GM12878 (cell line): Measurements from ENCODE around the gene GUCY1B1. TPM values are rescaled to one million over a fixed set of nuclear protein-coding genes. Genes with fewer than 3 reads are reported as not detected.

Experiments
- ATAC-seq: fragments of 200-7000 bp; cut with Tn5 transposase; 3 replicates; pipeline ENCODE4 v1.9.1; 2020; ENCODE audit warnings: mild to moderate bottlenecking, moderate library complexity
- BruUV-seq: library from RNA; stranded (reverse); fragments of 400-500 nt; replicated peaks from 2 replicates; lab custom pipeline; 2021; lab: Mats Ljungman, UMichigan
- CTCF ChIA-PET: fragments of 300-600 bp; sonication (Branson Sonifier 250); formaldehyde crosslinking; extraction: SDS; loops from one replicate; lab custom pipeline; 2021; ENCODE audit warnings: inconsistent platforms; lab: Yijun Ruan, JAX
- POLR2A ChIA-PET: fragments of 350-600 bp; formaldehyde crosslinking; extraction: SDS; loops from one replicate; lab custom pipeline; 2021; ENCODE audit warnings: inconsistent platforms; lab: Charles Lee
- RAD21 ChIA-PET: fragments of 300-600 bp; sonication (Branson Sonifier 250); formaldehyde crosslinking; loops from one replicate; lab custom pipeline; 2023; ENCODE audit warnings: antibody characterized with exemption; ENCODE audit not compliant: unreplicated experiment; lab: Charles Lee
- SMC1A ChIA-PET: fragments of 300-600 bp; sonication (Branson Sonifier 250); formaldehyde crosslinking; loops from one replicate; lab custom pipeline; 2023; ENCODE audit not compliant: unreplicated experiment, uncharacterized antibody; lab: Charles Lee
- DNase-seq: peaks from one replicate; pipeline ENCODE4 v3.0.0-alpha.2; 2011; ENCODE audit warnings: low read depth, low spot score
- FAIRE-seq: peaks from 3 replicates; lab custom pipeline; 2011; peaks lifted over from hg19 to GRCh38; lab: Jason Lieb, UNC
- H2AFZ ChIP-seq: 2 replicates; pipeline ENCODE4 v1.6.0; 2011; ENCODE audit warnings: low read depth, low read length, control low read depth; ENCODE audit not compliant: control insufficient read depth
- H3K27ac ChIP-seq: 2 replicates; pipeline ENCODE4 v1.5.1; 2011; ENCODE audit warnings: control low read depth; ENCODE audit not compliant: control insufficient read depth, insufficient read depth
- H3K27me3 ChIP-seq, 2 experiments: replicated peaks in 1 of 2; 2 replicates each; pipeline versions ENCODE4 v1.6.0 to v1.6.1; 2011; ENCODE audit warnings: low read length in 1 of 2; ENCODE audit not compliant: control insufficient read depth in 2 of 2, insufficient read depth in 2 of 2
- H3K36me3 ChIP-seq, 2 experiments: 2 replicates each; pipeline ENCODE4 v1.5.1; 2011; ENCODE audit warnings: low read length in 1 of 2; ENCODE audit not compliant: control insufficient read depth in 2 of 2, insufficient read depth in 2 of 2
- H3K4me1 ChIP-seq: 2 replicates; pipeline ENCODE4 v1.6.1; 2011; ENCODE audit warnings: mild to moderate bottlenecking, low read length, moderate library complexity, mixed read lengths; ENCODE audit not compliant: control insufficient read depth, insufficient read depth
- H3K4me2 ChIP-seq: 2 replicates; pipeline ENCODE4 v1.6.0; 2011; ENCODE audit warnings: control low read depth; ENCODE audit not compliant: control insufficient read depth, insufficient read depth
- H3K4me3 ChIP-seq: fragments of 200-600 bp; sonication (generic); 2 replicates; pipeline ENCODE4 v1.5.1; 2016
- H3K79me2 ChIP-seq: 2 replicates; pipeline ENCODE4 v1.6.0; 2011; ENCODE audit warnings: low read length; ENCODE audit not compliant: control insufficient read depth, insufficient read depth
- H3K9ac ChIP-seq: 2 replicates; pipeline ENCODE4 v1.8.0; 2011; ENCODE audit warnings: low read length, control low read depth, mixed read lengths; ENCODE audit not compliant: control insufficient read depth, insufficient read depth
- H3K9me3 ChIP-seq: replicated peaks from 3 replicates; pipeline ENCODE4 v1.5.1; 2011; ENCODE audit warnings: mild to moderate bottlenecking, low read length; ENCODE audit not compliant: control insufficient read depth, insufficient read depth
- H4K20me1 ChIP-seq: 2 replicates; pipeline ENCODE4 v1.6.0; 2011; ENCODE audit not compliant: control insufficient read depth, insufficient read depth
- BCL3 ChIP-seq: IDR thresholded peaks from 2 replicates; pipeline ENCODE4 v1.6.1; 2011; ENCODE audit warnings: borderline replicate concordance, low read depth, mild to moderate bottlenecking, moderate library complexity, low read length; ENCODE audit not compliant: insufficient read depth, poor library complexity, severe bottlenecking
- CEBPB ChIP-seq, 2 experiments: fragments of 150-350 bp in 1 of 2; IDR thresholded peaks; 2 replicates each; pipeline ENCODE4 v1.6.1; 2012 to 2014; ENCODE audit warnings: low read depth in 2 of 2, low read length in 2 of 2, borderline replicate concordance in 1 of 2, inconsistent platforms in 1 of 2
- CHD4 ChIP-seq: fragments of 200-600 bp; sonication (generic); IDR thresholded peaks from 2 replicates; pipeline ENCODE4 v1.6.1; 2016; ENCODE audit warnings: mild to moderate bottlenecking
- CREM ChIP-seq: IDR thresholded peaks from 2 replicates; pipeline ENCODE4 v1.6.1; 2014; ENCODE audit warnings: antibody characterized with exemption, low read depth
- EZH2 ChIP-seq: IDR thresholded peaks from 2 replicates; pipeline ENCODE4 v1.6.1; 2012; ENCODE audit warnings: low read depth, mild to moderate bottlenecking, control low read depth, inconsistent platforms, low read length, borderline replicate concordance; ENCODE audit not compliant: control insufficient read depth
- HDAC6 ChIP-seq: fragments of 200-600 bp; sonication (generic); IDR thresholded peaks from one replicate; pipeline ENCODE4 v1.8.0; 2017; ENCODE audit warnings: antibody characterized with exemption; ENCODE audit not compliant: unreplicated experiment
- MEF2B ChIP-seq: fragments of 450-650 bp; IDR thresholded peaks from 2 replicates; pipeline ENCODE4 v1.6.1; 2018; ENCODE audit warnings: mild to moderate bottlenecking, moderate library complexity; ENCODE audit not compliant: partially characterized antibody, poor library complexity, severe bottlenecking
- SMAD5 ChIP-seq: IDR thresholded peaks from 2 replicates; pipeline ENCODE4 v1.6.1; 2016; ENCODE audit warnings: antibody characterized with exemption, low read depth
- SREBF2 ChIP-seq: IDR thresholded peaks from 2 replicates; pipeline ENCODE4 v1.6.1; 2012; ENCODE audit warnings: mild to moderate bottlenecking, low read length
- STAT3 ChIP-seq: IDR thresholded peaks from 2 replicates; pipeline ENCODE4 v1.6.1; 2011; ENCODE audit warnings: low read depth, low read length, improper control_type of control experiment
- TCF12 ChIP-seq: IDR thresholded peaks from 2 replicates; pipeline ENCODE4 v1.6.1; 2011; ENCODE audit warnings: low read depth, mild to moderate bottlenecking, low read length
- ZNF217 ChIP-seq: fragments of 450-650 bp; IDR thresholded peaks from 2 replicates; pipeline ENCODE4 v1.6.1; 2017; ENCODE audit warnings: antibody characterized with exemption, mild to moderate bottlenecking
- in situ Hi-C: fragments of 300-500 bp; cut with MboI; formaldehyde crosslinking; loops from 9 replicates; pipeline ENCODE4 v1.14.3; 2018; ENCODE audit warnings: mixed read lengths
- intact Hi-C: fragments of 100-400 bp; cut with micrococcal nuclease; formaldehyde crosslinking; loops from one replicate; pipeline ENCODE4 v1.14.2; 2022; ENCODE audit not compliant: unreplicated experiment
- polyA plus RNA-seq, 11 experiments: library from polyadenylated mRNA; depleted of rRNA in 4 of 11; unstranded in 6 of 11; stranded (reverse) in 5 of 11; fragments of >200 nt; fragmentation: Nextera tagmentation in 4 of 11; fragmentation: Illumina TruSeq in 1 of 11; extraction: Ambion mirVana in 4 of 11; extraction: Trizol in 1 of 11; gene quantifications; 1 replicate in 1 of 11; 2 replicates in 10 of 11; pipeline versions ENCODE4 v1.2.1 to v1.2.3, GENCODE V29; 2011 to 2016; ENCODE audit warnings: inconsistent platforms in 2 of 11, missing spikeins in 2 of 11, low read depth in 1 of 11
- total RNA-seq, 4 experiments: library from RNA; depleted of rRNA in 3 of 4; stranded (reverse); fragments of >200 nt in 3 of 4; fragmentation: Illumina TruSeq in 1 of 4; extraction: Trizol in 1 of 4; gene quantifications; 2 replicates each; pipeline versions ENCODE4 v1.2.1 to v1.2.3, GENCODE V29; 2013 to 2021
- TF ChIP-seq, protein P1 (sequence below): fragments of 450-650 bp; IDR thresholded peaks from 2 replicates; pipeline ENCODE4 v1.6.1; 2017; ENCODE audit warnings: borderline replicate concordance
- TF ChIP-seq, protein P2 (sequence below), 3 experiments: IDR thresholded peaks in 2 of 3; conservative IDR thresholded peaks in 1 of 3; 2 replicates each; pipeline ENCODE4 v1.5.1; 2011; ENCODE audit warnings: low read depth in 3 of 3, low read length in 3 of 3, mild to moderate bottlenecking in 3 of 3, control low read depth in 2 of 3, moderate library complexity in 2 of 3, inconsistent platforms in 1 of 3, mixed read lengths in 1 of 3; ENCODE audit not compliant: control insufficient read depth in 2 of 3, insufficient read depth in 1 of 3; ENCODE audit errors: extremely low read depth in 1 of 3

GUCY1B1 gene
- total and polyA plus RNA-seq, 10 of the 15 experiments (the other 5 are each of a cell fraction or from before 2014, with no cell fraction given): 0.60 to 38.5 (median 1.4) TPM

DNA sequence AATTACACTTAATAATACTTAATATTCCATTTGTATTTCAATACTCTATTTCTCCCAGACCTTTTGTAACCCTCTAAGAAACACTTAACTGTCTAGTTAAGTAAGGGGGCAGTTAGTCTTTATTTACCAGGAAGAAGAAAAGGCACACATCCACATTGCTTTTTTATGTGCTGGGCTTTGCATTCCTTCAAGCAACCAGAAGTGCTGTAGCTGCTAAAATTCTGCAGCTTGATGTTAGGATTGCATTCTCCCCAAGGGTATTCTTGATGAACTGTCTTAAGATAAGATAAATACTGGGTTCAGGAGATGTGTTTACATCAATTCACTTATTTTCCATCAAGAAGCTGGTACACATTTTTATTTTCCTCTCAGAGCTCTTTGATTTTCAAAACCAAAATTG, 83.3 kb downstream of the GUCY1B1 start:
- H3K9me3 ChIP-seq: no peaks in the 10 kb centered on the region
- no peak overlapping the region for H2AFZ ChIP-seq
- RAD21 ChIA-PET: interaction anchor here (0.7 to 1.2 kb wide), 2 partner anchors 10 to 111 kb away, joined by 3 read pairs; partner anchors contain the start of gene CTSO
- H3K79me2 ChIP-seq: no peaks in the 10 kb centered on the region
- no peak overlapping the region for H3K27ac ChIP-seq
- CTCF ChIA-PET: interaction anchor here (1.0 to 1.6 kb wide), 4 partner anchors 10 to 111 kb away, joined by 3 to 9 read pairs (median 5); no protein-coding TSS in a partner anchor
- no peak for TF ChIP-seq CHD4
- TF ChIP-seq, protein P1, sequence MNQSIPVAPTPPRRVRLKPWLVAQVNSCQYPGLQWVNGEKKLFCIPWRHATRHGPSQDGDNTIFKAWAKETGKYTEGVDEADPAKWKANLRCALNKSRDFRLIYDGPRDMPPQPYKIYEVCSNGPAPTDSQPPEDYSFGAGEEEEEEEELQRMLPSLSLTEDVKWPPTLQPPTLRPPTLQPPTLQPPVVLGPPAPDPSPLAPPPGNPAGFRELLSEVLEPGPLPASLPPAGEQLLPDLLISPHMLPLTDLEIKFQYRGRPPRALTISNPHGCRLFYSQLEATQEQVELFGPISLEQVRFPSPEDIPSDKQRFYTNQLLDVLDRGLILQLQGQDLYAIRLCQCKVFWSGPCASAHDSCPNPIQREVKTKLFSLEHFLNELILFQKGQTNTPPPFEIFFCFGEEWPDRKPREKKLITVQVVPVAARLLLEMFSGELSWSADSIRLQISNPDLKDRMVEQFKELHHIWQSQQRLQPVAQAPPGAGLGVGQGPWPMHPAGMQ: no peak
- TF ChIP-seq ZNF217: no peak
- TF ChIP-seq CREM: no peak
- TF ChIP-seq BCL3: no peak
- TF ChIP-seq TCF12: no peak
- no peak for TF ChIP-seq MEF2B
- TF ChIP-seq STAT3: no peak
- no peak for TF ChIP-seq CEBPB (IDR thresholded peaks at IDR 0.05; ENCODE audit: borderline replicate concordance in 1 of 2, low read depth in 2 of 2, low read length in 2 of 2)
- TF ChIP-seq SREBF2: no peak
- no peak for TF ChIP-seq HDAC6
- TF ChIP-seq, protein P2, sequence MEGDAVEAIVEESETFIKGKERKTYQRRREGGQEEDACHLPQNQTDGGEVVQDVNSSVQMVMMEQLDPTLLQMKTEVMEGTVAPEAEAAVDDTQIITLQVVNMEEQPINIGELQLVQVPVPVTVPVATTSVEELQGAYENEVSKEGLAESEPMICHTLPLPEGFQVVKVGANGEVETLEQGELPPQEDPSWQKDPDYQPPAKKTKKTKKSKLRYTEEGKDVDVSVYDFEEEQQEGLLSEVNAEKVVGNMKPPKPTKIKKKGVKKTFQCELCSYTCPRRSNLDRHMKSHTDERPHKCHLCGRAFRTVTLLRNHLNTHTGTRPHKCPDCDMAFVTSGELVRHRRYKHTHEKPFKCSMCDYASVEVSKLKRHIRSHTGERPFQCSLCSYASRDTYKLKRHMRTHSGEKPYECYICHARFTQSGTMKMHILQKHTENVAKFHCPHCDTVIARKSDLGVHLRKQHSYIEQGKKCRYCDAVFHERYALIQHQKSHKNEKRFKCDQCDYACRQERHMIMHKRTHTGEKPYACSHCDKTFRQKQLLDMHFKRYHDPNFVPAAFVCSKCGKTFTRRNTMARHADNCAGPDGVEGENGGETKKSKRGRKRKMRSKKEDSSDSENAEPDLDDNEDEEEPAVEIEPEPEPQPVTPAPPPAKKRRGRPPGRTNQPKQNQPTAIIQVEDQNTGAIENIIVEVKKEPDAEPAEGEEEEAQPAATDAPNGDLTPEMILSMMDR (IDR thresholded peaks at IDR 0.05 in 2 of 3, conservative IDR thresholded peaks at IDR 0.05 in 1 of 3; ENCODE audit: control insufficient read depth in 2 of 3, extremely low read depth in 1 of 3, insufficient read depth in 1 of 3, low read depth in 3 of 3, low read length in 3 of 3): no peak
- TF ChIP-seq EZH2: no peak
- no peak for TF ChIP-seq SMAD5
- H4K20me1 ChIP-seq: no peaks in the 10 kb centered on the region
- POLR2A ChIA-PET: no interaction called here
- intact Hi-C loops (no loop called here), in situ Hi-C loops (no loop called here)
- H3K9ac ChIP-seq: no peak overlapping the region
- H3K4me2 ChIP-seq: no peak overlapping the region
- no peaks in the 10 kb centered on the region for H3K36me3 ChIP-seq
- FAIRE-seq: no peak
- no peak for ATAC-seq
- H3K4me1 ChIP-seq: no peaks in the 10 kb centered on the region
- DNase-seq: no peak
- H3K4me3 ChIP-seq: no peak overlapping the region
- no TSS peak for BruUV-seq
- H3K27me3 ChIP-seq: no peaks in the 10 kb centered on the region
- SMC1A ChIA-PET: interaction anchor here (0.8 to 1.5 kb wide), 6 partner anchors 9 to 132 kb away, joined by 3 to 4 read pairs (median 3); no protein-coding TSS in a partner anchor
